ENCODE results near the gene STAU1.

The STAU1 gene, protein sequence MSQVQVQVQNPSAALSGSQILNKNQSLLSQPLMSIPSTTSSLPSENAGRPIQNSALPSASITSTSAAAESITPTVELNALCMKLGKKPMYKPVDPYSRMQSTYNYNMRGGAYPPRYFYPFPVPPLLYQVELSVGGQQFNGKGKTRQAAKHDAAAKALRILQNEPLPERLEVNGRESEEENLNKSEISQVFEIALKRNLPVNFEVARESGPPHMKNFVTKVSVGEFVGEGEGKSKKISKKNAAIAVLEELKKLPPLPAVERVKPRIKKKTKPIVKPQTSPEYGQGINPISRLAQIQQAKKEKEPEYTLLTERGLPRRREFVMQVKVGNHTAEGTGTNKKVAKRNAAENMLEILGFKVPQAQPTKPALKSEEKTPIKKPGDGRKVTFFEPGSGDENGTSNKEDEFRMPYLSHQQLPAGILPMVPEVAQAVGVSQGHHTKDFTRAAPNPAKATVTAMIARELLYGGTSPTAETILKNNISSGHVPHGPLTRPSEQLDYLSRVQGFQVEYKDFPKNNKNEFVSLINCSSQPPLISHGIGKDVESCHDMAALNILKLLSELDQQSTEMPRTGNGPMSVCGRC

DNA sequence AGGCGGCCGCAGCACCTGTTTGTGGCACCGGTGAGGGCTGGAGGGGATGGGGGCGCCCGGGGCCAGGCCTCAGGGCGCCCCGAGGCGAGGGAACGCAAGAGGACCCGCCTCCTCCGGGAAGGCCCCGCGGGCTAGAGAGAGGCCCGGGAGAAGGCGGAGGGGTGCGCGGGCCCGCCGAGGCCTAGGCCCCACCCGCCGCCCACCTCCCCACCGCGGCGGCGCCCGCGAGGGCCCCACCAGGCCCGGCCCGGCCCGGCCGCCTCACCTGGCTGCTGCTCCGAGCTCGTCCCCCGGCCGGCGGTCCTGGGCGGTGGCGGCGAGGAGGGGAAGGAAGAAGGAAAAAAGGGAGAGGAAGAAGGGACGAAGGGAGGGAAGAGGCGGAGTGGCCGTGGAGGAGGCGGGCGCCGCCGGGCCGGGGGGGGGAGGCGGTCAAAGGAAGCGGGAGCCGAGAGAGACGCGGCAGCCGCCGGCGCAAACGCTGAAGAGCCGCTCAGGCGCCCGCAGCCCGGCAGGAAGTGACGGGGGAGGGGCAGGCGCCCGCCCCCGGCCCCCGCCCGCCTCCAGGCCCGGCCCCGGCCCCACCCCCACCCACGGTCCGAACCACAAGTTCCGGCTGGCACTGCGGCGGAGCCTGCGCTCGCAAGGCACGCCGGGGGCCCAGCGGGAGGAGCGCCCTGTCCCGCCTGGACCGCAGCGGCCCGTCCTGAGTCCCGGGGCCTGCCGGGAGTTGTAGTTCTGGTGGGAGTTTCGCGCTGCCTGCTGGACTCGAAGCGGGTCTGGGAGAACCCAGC lies at the start of gene STAU1:
Gene STAU1 (minus strand): TSS at position 484 of the 791 bp plus-strand sequence. CDS start 22,133 bp downstream, outside the sequence.
- TF ChIP-seq Cebpa-rat (IDR thresholded peaks at IDR 0.05), result no peak
- H3K9ac ChIP-seq, result peak within 1 kb of the TSS; percentile 96
- H3K9me3 ChIP-seq, result no peaks in the 10 kb centered on the region
- H3K4me1 ChIP-seq, result peaks cover 27% of the 10 kb centered on the region
- peak within 1 kb of the TSS; percentile 96 for H3K27ac ChIP-seq
- H3K27me3 ChIP-seq, result no peaks in the 10 kb centered on the region
- H3K36me3 ChIP-seq, result peaks cover 15% of the 10 kb centered on the region; the same call in 1 of the 2 replicates
- peak within 1 kb of the TSS; percentile 97 for H3K4me3 ChIP-seq
- peak within 1 kb of the TSS; percentile 95 for H3K4me2 ChIP-seq
- peaks cover 45% of the 10 kb centered on the region for H4K20me1 ChIP-seq

- Histone ChIP-seq H3K4me3 (no peak overlapping the region), H3K27me3 (no peaks in the 10 kb centered on the region; the same call in 1 of the 2 replicates), H3K9me3 (no peaks in the 10 kb centered on the region), H3K4me1 (no peaks in the 10 kb centered on the region), H3K27ac (no peak overlapping the region), H3K4me2 (no peak overlapping the region), H3K9ac (no peak overlapping the region), H3K36me3 (peaks cover 100% of the 10 kb centered on the region), H4K20me1 (no peaks in the 10 kb centered on the region)
- TF ChIP-seq Cebpa-rat (IDR thresholded peaks at IDR 0.05), result no peak
Measured at GRCh38 chr20:49237531-49237930, 49.4 kb upstream of the STAU1 start.

- Histone ChIP-seq H3K36me3 (peaks cover 97% of the 10 kb centered on the region), H3K4me2 (no peak overlapping the region), H4K20me1 (no peaks in the 10 kb centered on the region), H3K4me3 (no peak overlapping the region), H3K9ac (no peak overlapping the region), H3K27me3 (no peaks in the 10 kb centered on the region; the same call in 1 of the 2 replicates), H3K27ac (no peak overlapping the region), H3K4me1 (peaks cover 3% of the 10 kb centered on the region), H3K9me3 (no peaks in the 10 kb centered on the region)
- no peak for TF ChIP-seq Cebpa-rat (IDR thresholded peaks at IDR 0.05)
Measured at GRCh38 chr20:49236301-49236700, 48.2 kb upstream of the STAU1 start.

GRCh38 chr20:49234831-49235230 lies 46.7 kb upstream of the STAU1 start:
- Histone ChIP-seq H3K27ac (no peak overlapping the region), H3K4me1 (peaks cover 17% of the 10 kb centered on the region), H3K9me3 (no peaks in the 10 kb centered on the region), H3K27me3 (no peaks in the 10 kb centered on the region; the same call in 1 of the 2 replicates), H3K4me3 (no peak overlapping the region), H3K9ac (no peak overlapping the region), H3K4me2 (no peak overlapping the region), H4K20me1 (no peaks in the 10 kb centered on the region), H3K36me3 (peaks cover 96% of the 10 kb centered on the region)
- no peak for TF ChIP-seq Cebpa-rat (IDR thresholded peaks at IDR 0.05)

DNA sequence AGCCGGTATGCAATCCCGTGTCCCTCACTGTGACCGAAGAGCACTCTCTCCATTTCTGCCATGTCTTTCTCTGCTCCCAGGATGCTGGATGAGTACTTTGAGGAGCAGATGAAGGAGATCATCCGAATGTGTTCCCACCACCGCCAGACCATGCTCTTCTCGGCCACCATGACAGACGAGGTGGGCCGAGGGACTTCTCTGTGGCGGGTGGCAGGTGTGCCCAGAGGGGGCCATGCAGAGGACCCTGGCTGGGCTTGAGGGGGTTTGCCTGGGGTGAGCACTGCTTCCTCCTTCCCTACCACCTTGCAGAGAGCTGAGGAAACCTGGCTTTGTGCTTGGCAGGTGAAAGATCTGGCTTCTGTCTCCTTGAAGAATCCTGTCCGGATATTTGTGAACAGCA lies 45.1 kb upstream of the STAU1 start:
- no peaks in the 10 kb centered on the region for H3K27me3 ChIP-seq
- no peak overlapping the region for H3K4me2 ChIP-seq
- H3K27ac ChIP-seq, result no peak overlapping the region
- peaks cover 20% of the 10 kb centered on the region for H3K4me1 ChIP-seq
- H3K4me3 ChIP-seq, result no peak overlapping the region
- no peaks in the 10 kb centered on the region for H4K20me1 ChIP-seq
- no peaks in the 10 kb centered on the region for H3K9me3 ChIP-seq
- H3K9ac ChIP-seq, result no peak overlapping the region
- H3K36me3 ChIP-seq, result peaks cover 96% of the 10 kb centered on the region
- no peak for TF ChIP-seq Cebpa-rat (IDR thresholded peaks at IDR 0.05)

GRCh38 chr20:49231471-49231870 lies 43.3 kb upstream of the STAU1 start:
- no peak overlapping the region for H3K4me3 ChIP-seq
- peak overlapping the region; percentile 65; the same call in 1 of the 2 replicates for H3K4me2 ChIP-seq
- H3K27me3 ChIP-seq, result no peaks in the 10 kb centered on the region
- H3K36me3 ChIP-seq, result peaks cover 96% of the 10 kb centered on the region
- no peak for TF ChIP-seq Cebpa-rat (IDR thresholded peaks at IDR 0.05)
- peaks cover 20% of the 10 kb centered on the region for H3K4me1 ChIP-seq
- no peaks in the 10 kb centered on the region for H4K20me1 ChIP-seq
- peak overlapping the region; percentile 60; the same call in 1 of the 2 replicates for H3K9ac ChIP-seq
- H3K27ac ChIP-seq, result peak overlapping the region; percentile 67
- H3K9me3 ChIP-seq, result no peaks in the 10 kb centered on the region

DNA sequence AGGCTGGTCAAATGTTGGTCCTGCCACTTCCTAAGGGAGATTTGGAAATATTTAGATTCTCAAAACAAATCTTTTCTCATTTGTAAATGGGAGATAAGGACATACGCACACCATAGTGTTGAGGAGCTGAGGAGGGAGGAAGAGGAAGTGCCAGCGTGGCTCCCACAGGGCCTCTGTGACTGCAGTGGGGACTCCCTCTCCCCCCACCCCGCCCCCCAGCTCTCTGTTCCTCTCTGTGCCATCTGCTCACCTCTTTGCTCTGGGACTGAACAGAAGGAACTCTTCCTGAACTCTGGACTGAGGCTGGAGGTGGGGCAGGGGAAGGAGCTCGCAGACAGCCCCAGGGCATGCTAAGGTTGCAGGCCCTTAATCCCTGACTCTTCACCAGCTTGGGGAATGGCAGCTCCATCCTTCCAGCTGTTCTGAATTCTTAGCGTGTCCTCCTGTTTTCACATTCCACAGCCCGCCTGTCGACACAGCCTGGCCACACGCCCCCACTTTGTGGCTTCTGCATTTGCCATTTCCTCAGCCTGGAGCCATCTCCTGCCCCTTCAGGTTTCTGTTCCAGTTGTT lies 42.5 kb upstream of the STAU1 start:
- TF ChIP-seq Cebpa-rat (IDR thresholded peaks at IDR 0.05), result no peak
- Histone ChIP-seq H3K27me3 (no peaks in the 10 kb centered on the region), H3K4me2 (peak overlapping the region; percentile 65), H3K9ac (peak overlapping the region; percentile 60), H3K36me3 (peaks cover 96% of the 10 kb centered on the region), H4K20me1 (no peaks in the 10 kb centered on the region), H3K27ac (peak overlapping the region; percentile 67), H3K4me3 (no peak overlapping the region), H3K4me1 (peaks cover 20% of the 10 kb centered on the region), H3K9me3 (no peaks in the 10 kb centered on the region)

- Histone ChIP-seq H3K27ac (peak overlapping the region; percentile 67), H3K4me3 (no peak overlapping the region), H3K9ac (peak overlapping the region; percentile 60; the same call in 1 of the 2 replicates), H3K4me2 (peak overlapping the region; percentile 65), H3K36me3 (peaks cover 96% of the 10 kb centered on the region), H3K27me3 (no peaks in the 10 kb centered on the region), H3K4me1 (peaks cover 20% of the 10 kb centered on the region), H3K9me3 (no peaks in the 10 kb centered on the region), H4K20me1 (no peaks in the 10 kb centered on the region)
- TF ChIP-seq Cebpa-rat (IDR thresholded peaks at IDR 0.05), result no peak
Measured at GRCh38 chr20:49230021-49230420, 41.9 kb upstream of the STAU1 start.

DNA sequence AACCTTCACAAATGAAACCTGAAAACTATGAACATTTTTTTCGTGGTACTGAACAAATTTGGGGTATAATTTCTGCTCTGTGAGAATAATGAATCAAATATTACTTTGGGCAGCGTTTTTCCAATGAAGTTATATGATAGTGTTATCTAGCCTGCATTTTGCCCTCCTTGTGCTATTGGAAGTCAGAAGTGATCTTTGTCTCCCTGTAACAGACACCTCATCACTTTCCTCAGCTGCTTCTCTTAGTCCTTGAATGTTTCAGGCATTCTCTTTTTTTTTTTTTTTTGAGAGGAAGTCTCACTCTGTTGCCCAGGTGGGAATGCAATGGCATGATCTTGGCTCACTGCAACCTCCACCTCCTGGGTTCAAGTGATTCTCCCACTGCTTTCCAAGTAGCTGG lies 41.2 kb upstream of the STAU1 start:
- Histone ChIP-seq H4K20me1 (no peaks in the 10 kb centered on the region), H3K4me3 (no peak overlapping the region), H3K9ac (no peak overlapping the region), H3K4me2 (no peak overlapping the region), H3K27ac (no peak overlapping the region), H3K4me1 (peaks cover 20% of the 10 kb centered on the region), H3K9me3 (no peaks in the 10 kb centered on the region), H3K36me3 (peaks cover 96% of the 10 kb centered on the region), H3K27me3 (no peaks in the 10 kb centered on the region)
- no peak for TF ChIP-seq Cebpa-rat (IDR thresholded peaks at IDR 0.05)
